Epithelial cell of esophagus (primary cell): ENCODE measurements around the gene CNTN1.

Source experiments
- DNase-seq: peaks from one replicate; pipeline ENCODE4 v3.0.0; 2010; ENCODE audit warnings: low read depth
- H3K4me3 ChIP-seq: 2 replicates; pipeline ENCODE4 v1.5.1; 2011; ENCODE audit warnings: mild to moderate bottlenecking, low read length, control low read depth
- CTCF ChIP-seq: IDR thresholded peaks from 2 replicates; pipeline ENCODE4 v1.5.1; 2011; ENCODE audit warnings: low read depth, mild to moderate bottlenecking, low read length, control low read depth, inconsistent platforms; ENCODE audit not compliant: insufficient read depth; ENCODE audit errors: missing control alignments

CNTN1 gene

GRCh38 chr12:40825156-40825555 lies 132.9 kb downstream of the CNTN1 start:
- no peak for TF ChIP-seq CTCF
- H3K4me3 ChIP-seq, result no peak overlapping the region
- no peak for DNase-seq

DNA sequence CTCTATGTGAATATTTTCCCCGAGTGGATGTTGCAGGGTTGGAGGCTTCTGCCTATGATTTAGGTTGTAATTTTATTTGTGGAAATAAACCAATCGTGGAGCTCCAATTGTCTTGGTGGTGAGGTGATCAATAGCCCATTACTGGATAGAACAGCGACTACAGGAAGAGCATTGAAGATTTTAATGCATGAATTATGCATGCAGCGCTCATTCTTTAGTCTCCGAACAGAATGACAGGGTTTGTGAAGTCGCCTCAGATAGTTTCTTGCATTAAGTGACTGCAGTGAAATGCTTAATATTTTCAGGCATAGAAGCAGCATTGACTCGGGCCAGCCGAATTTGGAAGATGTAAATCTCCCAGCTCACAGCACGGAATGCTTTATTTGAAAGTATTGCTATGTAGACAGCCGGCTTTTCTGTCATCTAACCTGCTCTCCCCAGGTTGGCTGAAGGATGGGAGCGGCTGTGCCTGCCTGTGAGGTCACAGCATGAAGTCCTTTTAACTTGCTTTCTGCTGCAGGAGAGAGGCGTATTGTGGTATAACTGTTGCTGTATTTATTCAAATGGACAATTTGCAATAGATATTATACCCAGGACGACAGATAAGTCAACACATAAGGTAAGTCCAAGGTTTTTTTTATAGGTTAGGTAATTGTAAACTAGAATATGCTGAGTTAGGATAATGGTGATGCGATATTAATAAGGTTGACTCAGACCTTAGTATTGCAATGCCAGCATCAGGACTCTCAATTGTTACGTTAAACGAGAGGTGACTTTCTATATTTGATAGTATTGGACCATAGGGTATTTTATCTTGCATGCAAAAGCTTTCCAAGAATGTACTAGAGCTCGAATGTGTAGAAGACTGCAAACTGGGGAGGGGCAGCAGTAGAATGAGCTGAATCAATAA lies 135.7 kb downstream of the CNTN1 start:
- no peak for DNase-seq
- TF ChIP-seq CTCF, result no peak
- H3K4me3 ChIP-seq, result no peak overlapping the region

DNA sequence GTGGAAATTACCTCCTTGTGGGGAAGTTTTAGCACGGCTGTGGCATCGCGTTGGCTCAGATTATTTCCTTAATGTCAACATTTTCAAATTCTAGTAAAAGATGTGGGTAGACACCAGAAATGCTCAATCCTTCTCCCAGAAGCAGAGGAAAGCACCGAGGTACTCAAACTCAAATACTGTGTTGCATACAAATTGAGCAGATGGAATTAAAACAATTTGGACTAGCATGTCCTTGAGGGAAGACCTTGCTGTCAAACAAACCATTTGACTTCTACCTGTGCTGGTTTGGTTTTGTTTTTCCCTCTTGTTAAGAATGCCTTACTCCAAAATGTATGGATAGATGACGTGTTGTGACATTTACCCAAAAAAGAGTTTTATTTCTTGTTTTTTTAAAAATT lies 136.4 kb downstream of the CNTN1 start:
- H3K4me3 ChIP-seq, result no peak overlapping the region
- TF ChIP-seq CTCF, result no peak
- DNase-seq, result no peak

DNA sequence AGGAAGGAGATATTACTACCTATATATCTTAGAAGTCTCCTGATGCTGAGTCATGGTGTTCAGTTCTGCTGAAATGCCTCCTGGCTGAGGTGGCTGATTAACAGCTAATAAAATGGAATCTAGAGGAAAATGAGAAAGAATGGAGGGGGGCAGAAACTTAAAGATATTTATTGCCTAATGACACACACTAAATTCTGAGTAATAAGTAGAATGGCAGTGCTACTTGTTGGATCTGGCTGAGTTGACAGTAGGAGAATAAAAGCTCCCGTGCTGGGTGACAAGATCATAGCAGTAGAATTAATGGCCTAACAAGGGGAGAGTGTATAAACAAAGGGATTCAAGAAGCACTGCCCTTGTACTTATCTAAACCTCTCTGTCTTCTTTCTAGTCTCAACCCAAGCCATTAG lies 137.5 kb downstream of the CNTN1 start:
- peak; percentile 89 for DNase-seq
- H3K4me3 ChIP-seq, result no peak overlapping the region
- TF ChIP-seq CTCF, result no peak

DNA sequence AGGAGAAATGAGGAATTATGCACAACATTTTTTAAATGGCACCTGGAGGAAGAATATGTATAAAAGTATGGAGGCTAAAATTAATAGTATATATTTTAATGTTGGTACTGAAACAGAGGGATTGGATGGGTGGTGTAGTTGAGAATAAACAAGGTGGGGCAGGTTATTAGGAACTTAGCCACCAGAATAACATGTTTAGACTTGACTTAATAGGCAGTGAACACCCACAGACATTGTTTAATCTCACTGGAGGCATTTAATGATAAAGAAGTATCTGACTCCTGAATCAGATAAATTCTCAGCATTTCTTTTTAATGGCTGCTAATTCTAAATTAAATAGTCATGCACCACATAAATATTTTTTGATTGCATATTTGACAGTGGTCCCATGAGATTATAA lies 139.7 kb downstream of the CNTN1 start:
- no peak for TF ChIP-seq CTCF
- peak; percentile 76 for DNase-seq
- no peak overlapping the region for H3K4me3 ChIP-seq

- no peak for DNase-seq
- no peak for TF ChIP-seq CTCF
- no peak overlapping the region for H3K4me3 ChIP-seq
Observed at GRCh38 chr12:40832668-40833067, 140.4 kb downstream of the CNTN1 start.

- TF ChIP-seq CTCF, result no peak
- H3K4me3 ChIP-seq, result no peak overlapping the region
- DNase-seq, result no peak
Observed at GRCh38 chr12:40833818-40834217, 141.6 kb downstream of the CNTN1 start.
